ENCODE data around the gene MIAT.
A peak's percentile ranks its signal among the peaks of the same experiment; 100 is the strongest.

Gene MIAT

DNA sequence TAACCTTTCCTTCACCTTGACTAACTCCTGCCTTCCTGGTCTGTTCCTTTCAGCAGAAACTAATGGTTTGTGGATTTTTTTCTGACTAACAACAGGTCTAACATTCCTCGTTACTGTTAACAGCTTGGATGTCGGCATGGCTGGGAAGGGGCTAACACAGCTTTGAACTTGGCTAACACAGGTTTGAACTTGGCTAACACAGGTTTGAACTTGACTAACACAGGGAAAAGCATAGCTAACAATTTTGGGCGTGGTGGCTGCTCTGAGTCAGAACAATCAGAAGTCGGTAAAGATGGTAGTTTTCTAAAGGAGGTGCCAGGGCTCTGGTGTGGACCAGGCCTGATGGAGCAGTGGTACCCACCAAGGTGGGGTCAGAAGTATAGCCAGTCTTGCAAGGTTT, 16.1 kb downstream of the MIAT start:
- H3K4me3 ChIP-seq (replicated peaks in 1 of 2; ENCODE audit: low read depth in 2 of 2, low read length in 2 of 2) = peak overlapping the region; percentile 74 to 90
- DNase-seq (ENCODE audit: low read depth in 2 of 2) = peak in 1 of 2 donors; percentile 59
- TF ChIP-seq, protein P1, sequence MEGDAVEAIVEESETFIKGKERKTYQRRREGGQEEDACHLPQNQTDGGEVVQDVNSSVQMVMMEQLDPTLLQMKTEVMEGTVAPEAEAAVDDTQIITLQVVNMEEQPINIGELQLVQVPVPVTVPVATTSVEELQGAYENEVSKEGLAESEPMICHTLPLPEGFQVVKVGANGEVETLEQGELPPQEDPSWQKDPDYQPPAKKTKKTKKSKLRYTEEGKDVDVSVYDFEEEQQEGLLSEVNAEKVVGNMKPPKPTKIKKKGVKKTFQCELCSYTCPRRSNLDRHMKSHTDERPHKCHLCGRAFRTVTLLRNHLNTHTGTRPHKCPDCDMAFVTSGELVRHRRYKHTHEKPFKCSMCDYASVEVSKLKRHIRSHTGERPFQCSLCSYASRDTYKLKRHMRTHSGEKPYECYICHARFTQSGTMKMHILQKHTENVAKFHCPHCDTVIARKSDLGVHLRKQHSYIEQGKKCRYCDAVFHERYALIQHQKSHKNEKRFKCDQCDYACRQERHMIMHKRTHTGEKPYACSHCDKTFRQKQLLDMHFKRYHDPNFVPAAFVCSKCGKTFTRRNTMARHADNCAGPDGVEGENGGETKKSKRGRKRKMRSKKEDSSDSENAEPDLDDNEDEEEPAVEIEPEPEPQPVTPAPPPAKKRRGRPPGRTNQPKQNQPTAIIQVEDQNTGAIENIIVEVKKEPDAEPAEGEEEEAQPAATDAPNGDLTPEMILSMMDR (IDR thresholded peaks at IDR 0.05; ENCODE audit: low read depth, low read length) = no peak

GRCh38 chr22:26674211-26675190, 17.1 kb downstream of the MIAT start:
- H3K4me3 ChIP-seq (replicated peaks in 1 of 2; ENCODE audit: low read depth in 2 of 2, low read length in 2 of 2) = no peak overlapping the region
- TF ChIP-seq, protein P1 (IDR thresholded peaks at IDR 0.05; ENCODE audit: low read depth, low read length) = no peak
- no peak for DNase-seq (ENCODE audit: low read depth in 2 of 2)

GRCh38 chr22:26675687-26676268, 18.4 kb downstream of the MIAT start:
- DNase-seq (ENCODE audit: low read depth in 2 of 2) = no peak
- H3K4me3 ChIP-seq (replicated peaks in 1 of 2; ENCODE audit: low read depth in 2 of 2, low read length in 2 of 2) = no peak overlapping the region
- TF ChIP-seq, protein P1 (IDR thresholded peaks at IDR 0.05; ENCODE audit: low read depth, low read length) = no peak

DNA sequence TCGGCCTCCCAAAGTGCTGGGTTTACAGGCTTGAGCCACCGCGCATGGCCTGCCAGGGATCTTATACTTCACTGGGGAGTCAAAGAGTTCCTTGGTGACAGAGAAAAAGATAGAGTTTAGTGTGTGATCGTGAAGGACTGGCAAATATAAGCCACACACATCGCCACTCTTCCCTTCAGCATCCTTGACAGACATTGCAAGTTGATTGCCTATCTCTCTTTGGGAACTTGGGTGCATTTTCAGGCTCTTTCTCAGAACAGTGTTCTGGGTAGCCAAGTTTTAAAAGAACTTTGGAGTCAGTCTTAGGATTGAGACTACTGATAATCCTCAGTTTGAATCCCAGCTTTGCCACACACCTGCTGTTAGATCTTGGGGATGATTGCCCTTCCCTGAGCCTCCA, 19.8 kb downstream of the MIAT start:
- TF ChIP-seq, protein P1 (IDR thresholded peaks at IDR 0.05; ENCODE audit: low read depth, low read length) = no peak
- no peak for DNase-seq (ENCODE audit: low read depth in 2 of 2)
- H3K4me3 ChIP-seq (replicated peaks in 1 of 2; ENCODE audit: low read depth in 2 of 2, low read length in 2 of 2) = no peak overlapping the region

- peak; percentile 82 to 84 for DNase-seq (ENCODE audit: low read depth in 2 of 2)
- TF ChIP-seq, protein P1 (IDR thresholded peaks at IDR 0.05; ENCODE audit: low read depth, low read length) = peak; percentile 97
- H3K4me3 ChIP-seq (replicated peaks in 1 of 2; ENCODE audit: low read depth in 2 of 2, low read length in 2 of 2) = no peak overlapping the region
Observed at GRCh38 chr22:26679003-26679629, 21.7 kb downstream of the MIAT start.

- H3K4me3 ChIP-seq (replicated peaks in 1 of 2; ENCODE audit: low read depth in 2 of 2, low read length in 2 of 2) = no peak overlapping the region
- TF ChIP-seq, protein P1 (IDR thresholded peaks at IDR 0.05; ENCODE audit: low read depth, low read length) = no peak
- DNase-seq (ENCODE audit: low read depth in 2 of 2) = no peak
Observed at GRCh38 chr22:26680485-26680884, 23.1 kb downstream of the MIAT start.
